H9 (cell line): ENCODE results near the gene HOXC6. TPM values are rescaled to one million over a fixed set of nuclear protein-coding genes. Genes with fewer than 3 reads are reported as not detected.

ENCODE experiments used
- DNase-seq: peaks from one replicate; pipeline ENCODE4 v3.0.0-alpha.2; 2017
- H2AFZ ChIP-seq: one replicate; pipeline ENCODE4 v1.6.1; 2013; ENCODE audit warnings: mild to moderate bottlenecking, low read length, control low read depth, moderate library complexity
- H2AK5ac ChIP-seq: 2 replicates; pipeline ENCODE4 v1.6.1; 2013; ENCODE audit warnings: low read length, control low read depth, mixed read lengths; ENCODE audit not compliant: insufficient read length
- H2BK120ac ChIP-seq: one replicate; pipeline ENCODE4 v1.6.1; 2013; ENCODE audit warnings: low read depth, mild to moderate bottlenecking, low read length, control low read depth, inconsistent platforms; ENCODE audit not compliant: poor library complexity, severe bottlenecking
- H2BK12ac ChIP-seq: 2 replicates; pipeline ENCODE4 v1.6.1; 2013; ENCODE audit warnings: low read length, control low read depth, mixed read lengths, low read depth; ENCODE audit not compliant: insufficient read length
- H2BK15ac ChIP-seq: 2 replicates; pipeline ENCODE4 v1.6.1; 2013; ENCODE audit warnings: low read depth, low read length, control low read depth
- H2BK20ac ChIP-seq: one replicate; pipeline ENCODE4 v1.6.1; 2013; ENCODE audit warnings: low read depth, mild to moderate bottlenecking, low read length, control low read depth, inconsistent platforms; ENCODE audit not compliant: poor library complexity, severe bottlenecking
- H2BK5ac ChIP-seq: 2 replicates; pipeline ENCODE4 v1.6.1; 2013; ENCODE audit warnings: low read length, control low read depth, mixed read lengths; ENCODE audit not compliant: insufficient read length
- H3K14ac ChIP-seq: 2 replicates; pipeline ENCODE4 v1.6.1; 2013; ENCODE audit warnings: low read length, control low read depth; ENCODE audit not compliant: insufficient read depth
- H3K18ac ChIP-seq: 2 replicates; pipeline ENCODE4 v1.6.1; 2013; ENCODE audit warnings: low read depth, mild to moderate bottlenecking, mixed read lengths, low read length, control low read depth; ENCODE audit not compliant: insufficient read length
- H3K23ac ChIP-seq: 2 replicates; pipeline ENCODE4 v1.6.1; 2013; ENCODE audit warnings: low read length, control low read depth, mixed read lengths, low read depth; ENCODE audit not compliant: insufficient read length
- H3K23me2 ChIP-seq: 2 replicates; pipeline ENCODE4 v1.6.1; 2013; ENCODE audit warnings: low read depth, mild to moderate bottlenecking, mixed read lengths, low read length, control low read depth; ENCODE audit not compliant: insufficient read length, poor library complexity, severe bottlenecking
- H3K27ac ChIP-seq: 2 replicates; pipeline ENCODE4 v1.5.1; 2013; ENCODE audit warnings: low read length, control low read depth, mixed read lengths, low read depth; ENCODE audit not compliant: insufficient read length
- H3K27me3 ChIP-seq: 2 replicates; pipeline ENCODE4 v1.6.1; 2013; ENCODE audit warnings: low read length, control low read depth, inconsistent platforms; ENCODE audit not compliant: insufficient read depth
- H3K4ac ChIP-seq: 2 replicates; pipeline ENCODE4 v1.6.1; 2013; ENCODE audit warnings: low read depth, mild to moderate bottlenecking, control low read depth, inconsistent platforms, low read length, moderate library complexity
- H3K4me1 ChIP-seq: 2 replicates; pipeline ENCODE4 v1.6.1; 2013; ENCODE audit warnings: low read length, control low read depth, inconsistent platforms; ENCODE audit not compliant: insufficient read depth
- H3K4me2 ChIP-seq: 2 replicates; pipeline ENCODE4 v1.6.1; 2013; ENCODE audit warnings: low read length, control low read depth, mixed read lengths; ENCODE audit not compliant: insufficient read length, insufficient read depth
- H3K56ac ChIP-seq: 2 replicates; pipeline ENCODE4 v1.6.1; 2013; ENCODE audit warnings: low read depth, mild to moderate bottlenecking, mixed read lengths, low read length, control low read depth; ENCODE audit not compliant: insufficient read length
- H3K79me1 ChIP-seq: 2 replicates; pipeline ENCODE4 v1.6.1; 2013; ENCODE audit warnings: low read depth, mild to moderate bottlenecking, moderate library complexity, low read length, control low read depth, inconsistent platforms; ENCODE audit not compliant: insufficient read depth, poor library complexity, severe bottlenecking
- H3K79me2 ChIP-seq: 2 replicates; pipeline ENCODE4 v1.6.1; 2013; ENCODE audit warnings: low read length, control low read depth, inconsistent platforms; ENCODE audit not compliant: insufficient read depth
- H3K9ac ChIP-seq: 2 replicates; pipeline ENCODE4 v1.6.1; 2013; ENCODE audit warnings: low read length, control low read depth, mixed read lengths; ENCODE audit not compliant: insufficient read length; ENCODE audit errors: extremely low read depth
- H3K9me3 ChIP-seq: one replicate; pipeline ENCODE4 v1.6.1; 2013; ENCODE audit warnings: low read depth, low read length, inconsistent platforms; ENCODE audit not compliant: control insufficient read depth
- H3T11ph ChIP-seq: one replicate; pipeline ENCODE4 v1.6.1; 2013; ENCODE audit warnings: mild to moderate bottlenecking, low read length, control low read depth, inconsistent platforms
- H4K20me1 ChIP-seq: one replicate; pipeline ENCODE4 v1.6.1; 2013; ENCODE audit not compliant: control insufficient read depth, insufficient read length, insufficient read depth
- H4K5ac ChIP-seq: 2 replicates; pipeline ENCODE4 v1.6.1; 2013; ENCODE audit warnings: low read depth, mild to moderate bottlenecking, mixed read lengths, low read length, control low read depth; ENCODE audit not compliant: insufficient read length
- H4K8ac ChIP-seq: replicated peaks from 2 replicates; pipeline ENCODE4 v1.6.1; 2013; ENCODE audit warnings: low read length, control low read depth, mixed read lengths, low read depth; ENCODE audit not compliant: insufficient read length
- H4K91ac ChIP-seq: 2 replicates; pipeline ENCODE4 v1.6.1; 2013; ENCODE audit warnings: low read depth, mild to moderate bottlenecking, moderate library complexity, mixed read lengths, low read length, control low read depth; ENCODE audit not compliant: insufficient read length
- H3K27ac Mint-ChIP-seq, 3 experiments: 2 replicates in 2 of 3; 3 replicates in 1 of 3; pipeline ENCODE4 v1.8.0; 2020 to 2021; ENCODE audit warnings: mixed read lengths in 3 of 3, mild to moderate bottlenecking in 1 of 3, moderate library complexity in 1 of 3
- H3K27me3 Mint-ChIP-seq: 2 replicates; pipeline ENCODE4 v1.8.0; 2021; ENCODE audit warnings: low read depth, mild to moderate bottlenecking, moderate library complexity, mixed read lengths
- H3K36me3 Mint-ChIP-seq, 3 experiments: 2 replicates in 2 of 3; 3 replicates in 1 of 3; pipeline ENCODE4 v1.8.0; 2020 to 2021; ENCODE audit warnings: low read depth in 3 of 3, mixed read lengths in 3 of 3; ENCODE audit not compliant: insufficient read depth in 1 of 3
- H3K4me1 Mint-ChIP-seq, 2 experiments: 2 replicates each; pipeline ENCODE4 v1.8.0; 2020; ENCODE audit warnings: mixed read lengths in 2 of 2
- H3K4me3 Mint-ChIP-seq, 2 experiments: 2 replicates in 1 of 2; 3 replicates in 1 of 2; pipeline ENCODE4 v1.8.0; 2020 to 2021; ENCODE audit warnings: mild to moderate bottlenecking in 2 of 2, mixed read lengths in 2 of 2, moderate library complexity in 1 of 2
- H3K9me3 Mint-ChIP-seq, 2 experiments: 2 replicates in 1 of 2; 3 replicates in 1 of 2; pipeline ENCODE4 v1.8.0; 2020; ENCODE audit warnings: mild to moderate bottlenecking in 2 of 2, mixed read lengths in 2 of 2, moderate library complexity in 1 of 2
- CTCF ChIP-seq: fragments of 200-600 bp; sonication (generic); conservative IDR thresholded peaks from 3 replicates; pipeline ENCODE4 v1.8.0; 2021; ENCODE audit warnings: antibody characterized with exemption, mild to moderate bottlenecking
- whole genome bisulfite sequencing: extraction: QIAGEN DNeasy Blood & Tissue Kit; methylation state at CpG from one replicate; pipeline ENCODE4 v1.1.7; 2013; ENCODE audit warnings: missing lambda C conversion rate, low lambda C conversion rate, mixed read lengths; ENCODE audit not compliant: insufficient read length; ENCODE audit errors: extremely low coverage; 5-methylcytosine and 5-hydroxymethylcytosine counted together
- total RNA-seq: library from RNA; stranded (reverse); gene quantifications from 2 replicates; pipeline ENCODE4 v1.2.1, GENCODE V29; 2021

Gene HOXC6
- total RNA-seq, 1 experiment from 2014 or later = not detected

- H3K4me2 ChIP-seq = peak overlapping the region; percentile 41
- H3K36me3 Mint-ChIP-seq = no peaks in the 10 kb centered on the region
Measured at GRCh38 chr12:53996240-53997203, 31.7 kb upstream of the HOXC6 start.

More at GRCh38 chr12:53996240-53997203, 31.7 kb upstream of the HOXC6 start:
- Histone ChIP-seq H3K4ac (no peak overlapping the region), H2BK12ac (no peak overlapping the region), H3K4me1 (no peaks in the 10 kb centered on the region), H3K79me2 (no peaks in the 10 kb centered on the region), H3K23me2 (no peaks in the 10 kb centered on the region), H3K56ac (no peak overlapping the region), H2AFZ (no peak overlapping the region), H3T11ph (no peak overlapping the region), H2BK120ac (no peak overlapping the region), H2BK15ac (no peak overlapping the region), H3K23ac (no peak overlapping the region), H3K14ac (no peak overlapping the region), H3K27me3 (peaks cover 99% of the 10 kb centered on the region), H3K27ac (no peak overlapping the region), H3K9ac (no peak overlapping the region), H2BK20ac (no peak overlapping the region), H3K79me1 (no peaks in the 10 kb centered on the region), H3K9me3 (no peaks in the 10 kb centered on the region), H4K20me1 (no peaks in the 10 kb centered on the region), H2AK5ac (no peak overlapping the region), H4K8ac (no peak overlapping the region), H3K18ac (no peak overlapping the region), H4K91ac (no peak overlapping the region), H2BK5ac (no peak overlapping the region), H4K5ac (no peak overlapping the region)
- peaks cover 7 to 31% of the 10 kb centered on the region in 2 experiments for H3K4me1 Mint-ChIP-seq
- no peak for DNase-seq
- no CpG with 5 or more reads among the region's 29 CpGs for WGBS
- peaks cover 100% of the 10 kb centered on the region for H3K27me3 Mint-ChIP-seq
- peaks cover 0 to 3% of the 10 kb centered on the region in 2 experiments; a peak in 2 of 5 replicates for H3K9me3 Mint-ChIP-seq
- H3K4me3 Mint-ChIP-seq = peak overlapping the region in 1 of 2 experiments; percentile 68; a peak in 3 of 5 replicates
- TF ChIP-seq CTCF = no peak
- H3K27ac Mint-ChIP-seq = no peak overlapping the region
